GM12892 (cell line): ENCODE measurements around the gene KCNJ5.

ENCODE experiments used
- DNase-seq: peaks from one replicate; pipeline ENCODE4 v3.0.0; 2011; ENCODE audit not compliant: insufficient read length
- FAIRE-seq: peaks from 2 replicates; lab custom pipeline; 2011; peaks lifted over from hg19 to GRCh38; lab: Jason Lieb, UNC
- POLR2A ChIP-seq: IDR thresholded peaks from 2 replicates; pipeline ENCODE4 v1.6.1; 2011; ENCODE audit warnings: low read depth, low read length, control low read depth
- POLR2AphosphoS5 ChIP-seq: IDR thresholded peaks from 2 replicates; pipeline ENCODE4 v1.6.1; 2011; ENCODE audit warnings: low read depth, low read length, control low read depth
- TAF1 ChIP-seq: IDR thresholded peaks from 2 replicates; pipeline ENCODE4 v1.6.1; 2011; ENCODE audit warnings: low read depth, mild to moderate bottlenecking, control low read depth, low read length, borderline replicate concordance

Gene KCNJ5

DNA sequence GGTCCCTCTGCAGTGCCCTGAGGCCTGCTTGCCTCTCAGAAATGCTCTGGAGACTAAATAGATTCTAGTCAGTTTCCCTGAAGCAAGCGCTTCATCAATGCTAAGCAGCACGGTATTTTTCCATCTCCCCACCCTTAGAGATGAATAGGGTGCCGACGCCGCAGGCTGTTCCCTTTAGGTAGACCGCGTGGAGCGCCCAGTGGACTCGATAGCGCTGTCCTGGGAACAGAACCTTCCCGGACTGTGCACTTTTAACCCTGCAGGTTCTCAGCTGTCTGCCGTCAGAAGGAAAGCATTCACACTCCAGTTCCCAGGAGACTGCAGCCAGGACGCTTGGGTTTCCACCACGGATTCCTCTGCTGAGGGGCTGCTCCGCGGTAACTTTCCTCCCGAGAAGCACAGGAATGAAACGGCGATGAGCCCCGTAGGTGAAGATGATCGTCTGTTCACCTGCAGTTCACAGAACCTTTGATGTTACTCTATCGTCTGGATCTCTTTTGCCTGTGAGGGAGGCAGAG lies 15.0 kb upstream of the KCNJ5 start:
- FAIRE-seq, result no peak
- TF ChIP-seq POLR2AphosphoS5 (no peak), POLR2A (no peak), TAF1 (no peak)
- no peak for DNase-seq

GRCh38 chr11:128877726-128878125 lies 13.4 kb upstream of the KCNJ5 start:
- TF ChIP-seq POLR2A, result no peak
- TF ChIP-seq POLR2AphosphoS5, result no peak
- no peak for TF ChIP-seq TAF1
- DNase-seq (no peak), FAIRE-seq (no peak)

- no peak for FAIRE-seq
- TF ChIP-seq POLR2A (no peak), TAF1 (no peak), POLR2AphosphoS5 (no peak)
- no peak for DNase-seq
Observed at GRCh38 chr11:128878455-128878854, 12.7 kb upstream of the KCNJ5 start.

GRCh38 chr11:128879817-128880216 lies 11.3 kb upstream of the KCNJ5 start:
- TF ChIP-seq POLR2A, result no peak
- no peak for TF ChIP-seq TAF1
- TF ChIP-seq POLR2AphosphoS5, result no peak
- no peak for FAIRE-seq
- no peak for DNase-seq

- no peak for FAIRE-seq
- no peak for TF ChIP-seq POLR2A
- TF ChIP-seq POLR2AphosphoS5, result no peak
- no peak for TF ChIP-seq TAF1
- DNase-seq, result no peak
Observed at GRCh38 chr11:128881221-128881620, 9.9 kb upstream of the KCNJ5 start.

- FAIRE-seq (no peak), DNase-seq (no peak)
- no peak for TF ChIP-seq POLR2AphosphoS5
- TF ChIP-seq POLR2A, result no peak
- TF ChIP-seq TAF1, result no peak
Observed at GRCh38 chr11:128882451-128882850, 8.7 kb upstream of the KCNJ5 start.

GRCh38 chr11:128884054-128884453 lies 7.1 kb upstream of the KCNJ5 start:
- DNase-seq (no peak), FAIRE-seq (no peak)
- TF ChIP-seq TAF1 (no peak), POLR2A (no peak), POLR2AphosphoS5 (no peak)

- no peak for DNase-seq
- peak; percentile 78 for FAIRE-seq
- TF ChIP-seq TAF1, result no peak
- TF ChIP-seq POLR2AphosphoS5, result no peak
- no peak for TF ChIP-seq POLR2A
Observed at GRCh38 chr11:128884703-128885338, 6.3 kb upstream of the KCNJ5 start.

DNA sequence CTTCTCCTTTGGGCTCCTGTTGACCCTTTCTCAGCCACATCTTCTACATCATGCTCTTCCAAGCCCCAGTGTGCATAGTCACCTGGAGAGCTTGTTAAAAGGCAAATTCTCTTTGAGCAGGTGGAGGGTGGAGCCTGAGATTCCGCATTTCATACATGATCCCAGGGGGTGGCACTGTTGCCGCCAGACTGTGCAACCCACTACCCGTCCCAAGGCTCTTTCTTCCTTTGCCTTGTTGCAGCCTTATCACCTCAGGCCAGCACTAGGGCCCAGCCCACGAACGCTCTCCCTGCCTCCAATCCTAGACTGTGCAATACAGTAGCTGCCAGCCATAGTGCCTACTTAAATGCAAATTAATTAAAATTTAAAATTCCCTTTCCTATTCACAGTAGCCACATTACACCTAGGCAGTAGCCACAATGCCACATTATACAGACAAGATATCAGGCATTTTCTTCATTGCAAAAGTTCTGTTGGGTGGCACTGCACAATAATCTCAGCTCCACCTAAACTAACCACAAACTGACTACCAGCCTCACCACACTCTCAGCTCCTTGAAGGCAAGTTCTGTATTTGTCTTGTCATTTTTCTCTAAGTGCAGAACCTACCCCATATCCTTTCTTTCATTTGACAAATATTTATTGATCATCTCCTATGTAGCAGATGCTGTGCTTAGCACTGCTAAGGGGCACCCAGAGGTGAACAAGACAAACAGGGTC lies 4.6 kb upstream of the KCNJ5 start:
- no peak for DNase-seq

DNA sequence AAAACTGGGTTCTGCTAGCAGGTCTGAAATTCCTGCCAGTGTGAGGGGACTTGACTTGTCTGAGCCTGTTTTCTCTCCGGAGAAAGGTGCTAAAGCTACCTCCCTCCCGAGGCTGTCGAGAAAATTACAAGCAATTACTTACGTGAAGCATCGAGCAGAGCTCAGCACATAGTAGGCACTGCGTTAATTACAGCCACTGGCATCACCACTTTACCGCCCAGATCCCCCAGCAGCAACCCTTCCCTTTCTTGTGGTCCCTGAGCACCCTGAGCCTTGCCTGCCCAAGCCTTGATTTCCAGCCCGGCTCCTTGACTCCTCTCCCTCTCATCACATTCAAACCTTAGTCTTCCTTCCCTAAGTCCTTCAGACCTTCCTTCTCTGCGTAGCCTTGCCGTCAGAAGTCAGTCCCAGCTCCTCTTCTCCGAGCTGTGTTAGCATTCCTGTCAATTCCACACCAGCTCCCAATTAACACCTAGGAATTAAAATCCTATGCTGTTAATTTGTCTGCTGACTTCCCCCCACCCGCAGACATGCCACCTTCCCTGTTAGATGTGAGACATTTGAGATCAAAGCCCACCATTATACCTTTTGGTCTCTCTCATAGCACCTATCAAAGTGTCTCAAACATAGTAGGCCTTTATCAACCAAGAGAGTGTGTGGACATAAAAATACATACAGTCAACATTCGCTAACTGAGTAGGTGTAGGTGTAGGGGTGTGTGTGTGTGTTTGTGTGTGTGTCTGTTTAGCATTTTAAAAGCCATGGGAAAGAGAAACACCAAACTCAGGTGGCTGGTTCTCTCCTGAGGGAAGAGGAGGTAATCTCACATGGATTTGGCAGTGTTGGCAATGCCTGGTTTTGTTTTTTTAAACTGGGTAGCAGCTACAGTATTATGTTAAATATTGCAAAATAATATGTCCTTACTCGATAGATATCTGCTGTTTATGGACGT lies 2.8 kb upstream of the KCNJ5 start:
- TF ChIP-seq TAF1, result no peak
- TF ChIP-seq POLR2AphosphoS5, result no peak
- TF ChIP-seq POLR2A, result no peak
- FAIRE-seq (no peak), DNase-seq (no peak)

More for the DNA sequence above, 4.6 kb upstream of the KCNJ5 start:
- FAIRE-seq, result no peak
- TF ChIP-seq POLR2AphosphoS5 (no peak), POLR2A (no peak), TAF1 (no peak)

GRCh38 chr11:128889657-128890213 lies 1.4 kb upstream of the KCNJ5 start:
- TF ChIP-seq POLR2AphosphoS5 (no peak), TAF1 (no peak), POLR2A (no peak)
- FAIRE-seq (no peak), DNase-seq (no peak)

DNA sequence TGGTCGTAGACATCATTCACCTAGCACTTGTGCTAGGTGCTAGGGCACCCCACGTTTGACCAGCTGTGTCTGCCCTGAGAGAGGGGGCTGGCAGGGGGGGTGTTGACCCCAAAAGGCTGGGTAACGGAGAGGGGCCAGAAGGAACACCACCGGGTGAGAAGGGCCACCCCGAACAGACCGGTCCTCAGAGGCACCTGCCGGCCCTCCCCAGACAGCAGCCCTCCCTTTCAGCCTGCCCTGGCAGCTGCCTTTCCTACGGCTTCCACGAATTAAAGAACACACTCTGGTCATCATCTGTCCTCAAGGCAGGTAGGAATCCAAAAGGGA lies 977 bp upstream of the KCNJ5 start:
- no peak for FAIRE-seq
- DNase-seq, result no peak
- TF ChIP-seq POLR2AphosphoS5, result no peak
- no peak for TF ChIP-seq TAF1
- no peak for TF ChIP-seq POLR2A
